ENCODE data around the gene ENHO. TPM values are rescaled to one million over a fixed set of nuclear protein-coding genes. Genes with fewer than 3 reads are reported as not detected.

ENHO gene
- total RNA-seq, 2 experiments from 2014 or later, result 0.45 TPM; not detected in 1

DNA sequence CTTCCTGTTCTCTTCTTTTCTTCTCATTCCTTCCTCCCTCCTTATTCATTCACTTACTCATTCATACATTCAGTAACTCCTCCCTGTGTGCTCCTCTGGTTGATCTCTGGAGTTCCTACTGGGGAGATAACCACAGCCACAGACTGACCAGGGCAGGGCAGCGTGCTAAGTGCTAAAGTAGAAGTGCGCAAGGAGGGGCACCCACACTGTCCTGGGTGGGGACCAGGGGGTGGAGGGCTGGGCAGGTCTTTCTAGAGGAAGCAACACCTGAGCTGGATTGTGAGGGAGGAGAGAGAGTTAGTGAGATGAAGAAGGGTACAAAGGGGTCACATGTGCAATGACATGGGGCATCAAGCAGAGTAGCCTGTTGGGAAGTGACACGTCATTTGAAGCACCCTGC is 13.8 kb downstream of the ENHO start:
- H3K36me3 Mint-ChIP-seq (ENCODE audit: low read depth), result no peaks in the 10 kb centered on the region
- intact Hi-C loops (cut with DNase I, micrococcal nuclease), result no loop called here
- Histone ChIP-seq H3K27me3 (ENCODE audit: control insufficient read depth in 1 of 2, insufficient read depth in 2 of 2, low read length in 2 of 2) (no peaks in the 10 kb centered on the region), H3K4me1 (ENCODE audit: insufficient read depth, low read length) (no peaks in the 10 kb centered on the region), H3K4me3 (ENCODE audit: low read length) (no peak overlapping the region), H3K9me3 (ENCODE audit: control insufficient read depth in 1 of 2, insufficient read depth in 1 of 2, low read length in 2 of 2) (no peaks in the 10 kb centered on the region), H3K36me3 (ENCODE audit: insufficient read depth, low read length) (no peaks in the 10 kb centered on the region), H3K27ac (ENCODE audit: low read depth in 1 of 2, low read length in 2 of 2) (no peak overlapping the region)
- H3K27me3 Mint-ChIP-seq, result peaks cover 14% of the 10 kb centered on the region
- TF ChIP-seq, protein P1, sequence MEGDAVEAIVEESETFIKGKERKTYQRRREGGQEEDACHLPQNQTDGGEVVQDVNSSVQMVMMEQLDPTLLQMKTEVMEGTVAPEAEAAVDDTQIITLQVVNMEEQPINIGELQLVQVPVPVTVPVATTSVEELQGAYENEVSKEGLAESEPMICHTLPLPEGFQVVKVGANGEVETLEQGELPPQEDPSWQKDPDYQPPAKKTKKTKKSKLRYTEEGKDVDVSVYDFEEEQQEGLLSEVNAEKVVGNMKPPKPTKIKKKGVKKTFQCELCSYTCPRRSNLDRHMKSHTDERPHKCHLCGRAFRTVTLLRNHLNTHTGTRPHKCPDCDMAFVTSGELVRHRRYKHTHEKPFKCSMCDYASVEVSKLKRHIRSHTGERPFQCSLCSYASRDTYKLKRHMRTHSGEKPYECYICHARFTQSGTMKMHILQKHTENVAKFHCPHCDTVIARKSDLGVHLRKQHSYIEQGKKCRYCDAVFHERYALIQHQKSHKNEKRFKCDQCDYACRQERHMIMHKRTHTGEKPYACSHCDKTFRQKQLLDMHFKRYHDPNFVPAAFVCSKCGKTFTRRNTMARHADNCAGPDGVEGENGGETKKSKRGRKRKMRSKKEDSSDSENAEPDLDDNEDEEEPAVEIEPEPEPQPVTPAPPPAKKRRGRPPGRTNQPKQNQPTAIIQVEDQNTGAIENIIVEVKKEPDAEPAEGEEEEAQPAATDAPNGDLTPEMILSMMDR (IDR thresholded peaks at IDR 0.05), result no peak
- no peak overlapping the region for H3K4me3 Mint-ChIP-seq
- POLR2A ChIA-PET, result no interaction called here
- no peaks in the 10 kb centered on the region for H3K9me3 Mint-ChIP-seq
- no peak for ATAC-seq (ENCODE audit: poor library complexity)
- DNase-seq, result no peak
- H3K27ac Mint-ChIP-seq, result no peak overlapping the region
- no peaks in the 10 kb centered on the region for H3K4me1 Mint-ChIP-seq (ENCODE audit: low read depth)
- CTCF ChIA-PET, result no interaction called here

DNA sequence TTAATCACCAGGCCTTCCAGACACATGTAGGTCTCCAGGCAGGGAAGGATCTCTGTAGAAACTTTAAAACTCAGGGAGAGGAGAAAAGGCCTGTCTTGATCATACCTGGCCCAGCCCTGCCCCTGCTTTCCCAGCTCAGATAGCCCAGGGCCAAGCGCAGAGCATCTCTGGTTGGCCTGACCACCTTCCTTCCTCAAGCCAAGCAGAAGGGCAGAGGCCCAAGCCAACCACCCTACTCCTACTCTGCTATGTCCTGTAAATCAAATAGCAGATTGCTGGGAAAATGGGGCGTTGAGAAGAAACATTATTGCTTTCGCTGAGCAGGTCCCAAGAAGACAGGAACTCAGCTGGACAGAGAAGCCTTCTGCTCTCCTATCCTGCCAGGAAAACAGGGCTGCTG is 14.3 kb downstream of the ENHO start:
- H3K4me3 Mint-ChIP-seq, result no peak overlapping the region
- peaks cover 14% of the 10 kb centered on the region for H3K27me3 Mint-ChIP-seq
- POLR2A ChIA-PET, result no interaction called here

DNA sequence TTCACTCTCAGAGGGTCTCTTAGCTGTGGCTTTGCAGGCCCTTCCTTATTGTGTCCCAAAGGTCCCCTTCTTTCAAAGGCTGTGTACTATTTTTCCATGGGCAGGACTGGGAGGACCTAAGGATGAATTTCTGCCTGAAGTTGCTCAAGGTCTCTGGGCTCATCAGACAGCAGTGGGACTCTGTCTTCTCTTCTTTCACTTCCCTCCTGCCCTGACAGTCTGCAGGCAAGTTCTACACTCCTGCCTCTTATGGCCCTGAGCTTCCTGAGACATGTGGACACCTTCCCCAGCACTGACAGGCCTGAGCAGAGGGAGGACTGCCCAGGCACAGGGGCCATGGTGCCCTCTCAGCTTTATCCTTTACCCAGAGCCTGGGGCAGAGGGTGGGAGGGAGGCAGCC is 14.8 kb downstream of the ENHO start:
- Histone ChIP-seq H3K4me1 (ENCODE audit: insufficient read depth, low read length) (no peaks in the 10 kb centered on the region), H3K9me3 (ENCODE audit: control insufficient read depth in 1 of 2, insufficient read depth in 1 of 2, low read length in 2 of 2) (no peaks in the 10 kb centered on the region), H3K27me3 (ENCODE audit: control insufficient read depth in 1 of 2, insufficient read depth in 2 of 2, low read length in 2 of 2) (no peaks in the 10 kb centered on the region), H3K36me3 (ENCODE audit: insufficient read depth, low read length) (no peaks in the 10 kb centered on the region), H3K4me3 (ENCODE audit: low read length) (no peak overlapping the region), H3K27ac (ENCODE audit: low read depth in 1 of 2, low read length in 2 of 2) (no peak overlapping the region)
- Mint-ChIP-seq H3K9me3 (no peaks in the 10 kb centered on the region), H3K27ac (no peak overlapping the region), H3K36me3 (ENCODE audit: low read depth) (no peaks in the 10 kb centered on the region), H3K27me3 (peaks cover 14% of the 10 kb centered on the region), H3K4me1 (ENCODE audit: low read depth) (no peaks in the 10 kb centered on the region), H3K4me3 (no peak overlapping the region)
- ATAC-seq (ENCODE audit: poor library complexity) (no peak), DNase-seq (no peak)
- TF ChIP-seq, protein P1 (IDR thresholded peaks at IDR 0.05), result no peak
- intact Hi-C loops (cut with DNase I, micrococcal nuclease), result no loop called here
- CTCF ChIA-PET, result no interaction called here
- POLR2A ChIA-PET, result no interaction called here

More for the DNA sequence above, 14.3 kb downstream of the ENHO start:
- TF ChIP-seq, protein P1 (IDR thresholded peaks at IDR 0.05), result no peak
- Histone ChIP-seq H3K9me3 (ENCODE audit: control insufficient read depth in 1 of 2, insufficient read depth in 1 of 2, low read length in 2 of 2) (no peaks in the 10 kb centered on the region), H3K36me3 (ENCODE audit: insufficient read depth, low read length) (no peaks in the 10 kb centered on the region), H3K4me3 (ENCODE audit: low read length) (no peak overlapping the region), H3K27me3 (ENCODE audit: control insufficient read depth in 1 of 2, insufficient read depth in 2 of 2, low read length in 2 of 2) (no peaks in the 10 kb centered on the region), H3K4me1 (ENCODE audit: insufficient read depth, low read length) (no peaks in the 10 kb centered on the region), H3K27ac (ENCODE audit: low read depth in 1 of 2, low read length in 2 of 2) (no peak overlapping the region)
- ATAC-seq (ENCODE audit: poor library complexity) (no peak), DNase-seq (no peak)
- Mint-ChIP-seq H3K4me1 (ENCODE audit: low read depth) (no peaks in the 10 kb centered on the region), H3K36me3 (ENCODE audit: low read depth) (no peaks in the 10 kb centered on the region), H3K9me3 (no peaks in the 10 kb centered on the region), H3K27ac (no peak overlapping the region)
- intact Hi-C loops (cut with DNase I, micrococcal nuclease), result no loop called here
- CTCF ChIA-PET, result no interaction called here

All from CD4-positive, alpha-beta T cell (primary cell).